Esophagus squamous epithelium (tissue), 4 donors: ENCODE measurements around the gene ADORA2B.

ENCODE experiments used
- POLR2A ChIP-seq, 4 donors: fragments of 450-650 bp; IDR thresholded peaks; one replicate each; pipeline ENCODE4 v1.6.1; 2017; ENCODE audit warnings: antibody characterized with exemption in 4 of 4, mild to moderate bottlenecking in 4 of 4, moderate library complexity in 3 of 4
- TF ChIP-seq, protein P1 (sequence below), 6 experiments: fragments of 450-650 bp in 4 of 6; fragments of 200-600 bp in 2 of 6; sonication (generic) in 2 of 6; IDR thresholded peaks; one replicate each; pipeline ENCODE4 v1.5.1; 2016 to 2019; ENCODE audit warnings: antibody characterized with exemption in 6 of 6, mild to moderate bottlenecking in 4 of 6, moderate library complexity in 4 of 6

DNA sequence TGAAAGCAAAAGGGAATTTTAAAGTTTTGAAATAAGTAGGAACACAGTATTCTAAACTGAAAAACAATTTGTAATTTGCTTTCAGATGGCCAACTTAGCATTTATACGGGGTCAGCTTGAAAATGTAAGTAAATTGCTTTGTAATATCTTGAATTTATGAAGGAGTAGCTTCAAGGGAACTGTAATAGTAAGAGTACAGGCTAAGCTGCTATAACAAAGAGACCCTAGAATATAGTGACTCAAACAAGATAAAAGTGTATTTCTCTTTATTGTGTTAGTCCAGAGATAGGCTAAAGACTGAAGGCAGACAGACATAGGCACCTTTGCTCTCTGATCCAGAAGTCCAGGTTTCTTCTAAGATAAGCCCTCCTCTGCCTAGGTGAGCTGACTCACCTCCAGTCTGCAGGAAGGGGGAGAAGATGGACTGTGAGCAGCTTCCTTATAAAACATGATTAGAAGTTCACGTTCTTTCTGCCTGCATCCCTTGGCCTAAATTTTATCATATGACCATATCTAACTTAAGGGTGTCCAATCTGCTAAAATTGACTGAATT, 57.9 kb downstream of the ADORA2B start:
- TF ChIP-seq, protein P1, sequence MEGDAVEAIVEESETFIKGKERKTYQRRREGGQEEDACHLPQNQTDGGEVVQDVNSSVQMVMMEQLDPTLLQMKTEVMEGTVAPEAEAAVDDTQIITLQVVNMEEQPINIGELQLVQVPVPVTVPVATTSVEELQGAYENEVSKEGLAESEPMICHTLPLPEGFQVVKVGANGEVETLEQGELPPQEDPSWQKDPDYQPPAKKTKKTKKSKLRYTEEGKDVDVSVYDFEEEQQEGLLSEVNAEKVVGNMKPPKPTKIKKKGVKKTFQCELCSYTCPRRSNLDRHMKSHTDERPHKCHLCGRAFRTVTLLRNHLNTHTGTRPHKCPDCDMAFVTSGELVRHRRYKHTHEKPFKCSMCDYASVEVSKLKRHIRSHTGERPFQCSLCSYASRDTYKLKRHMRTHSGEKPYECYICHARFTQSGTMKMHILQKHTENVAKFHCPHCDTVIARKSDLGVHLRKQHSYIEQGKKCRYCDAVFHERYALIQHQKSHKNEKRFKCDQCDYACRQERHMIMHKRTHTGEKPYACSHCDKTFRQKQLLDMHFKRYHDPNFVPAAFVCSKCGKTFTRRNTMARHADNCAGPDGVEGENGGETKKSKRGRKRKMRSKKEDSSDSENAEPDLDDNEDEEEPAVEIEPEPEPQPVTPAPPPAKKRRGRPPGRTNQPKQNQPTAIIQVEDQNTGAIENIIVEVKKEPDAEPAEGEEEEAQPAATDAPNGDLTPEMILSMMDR (IDR thresholded peaks at IDR 0.05), result no peak
- no peak for TF ChIP-seq POLR2A (IDR thresholded peaks at IDR 0.05)
